Chondrocyte (in vitro differentiated cells): ENCODE measurements around the gene PTGES. TPM values are rescaled to one million over a fixed set of nuclear protein-coding genes. Genes with fewer than 3 reads are reported as not detected.

ENCODE experiments used
- DNase-seq: peaks from one replicate; pipeline ENCODE4 v3.0.0; 2021; ENCODE audit warnings: mixed read lengths, low spot score
- H3K27ac Mint-ChIP-seq: one replicate; pipeline ENCODE4 v1.8.0; 2021; ENCODE audit warnings: mild to moderate bottlenecking, moderate library complexity, mixed read lengths; ENCODE audit not compliant: unreplicated experiment
- H3K27me3 Mint-ChIP-seq: 2 replicates; pipeline ENCODE4 v1.8.0; 2021; ENCODE audit warnings: low read depth, mixed read lengths
- H3K36me3 Mint-ChIP-seq: 2 replicates; pipeline ENCODE4 v1.8.0; 2021; ENCODE audit warnings: low read depth, mixed read lengths
- H3K4me1 Mint-ChIP-seq: 2 replicates; pipeline ENCODE4 v1.8.0; 2021; ENCODE audit warnings: low read depth, mild to moderate bottlenecking, mixed read lengths
- H3K4me3 Mint-ChIP-seq: one replicate; pipeline ENCODE4 v1.8.0; 2021; ENCODE audit warnings: mild to moderate bottlenecking, moderate library complexity, mixed read lengths; ENCODE audit not compliant: unreplicated experiment
- H3K9me3 Mint-ChIP-seq: 2 replicates; pipeline ENCODE4 v1.8.0; 2021; ENCODE audit warnings: low read depth, mixed read lengths
- total RNA-seq: library from RNA; stranded (reverse); gene quantifications from 3 replicates; pipeline ENCODE4 v1.2.1, GENCODE V29; 2021
- TF ChIP-seq, protein P1 (sequence below): fragments of 200-600 bp; sonication (generic); IDR thresholded peaks from 2 replicates; pipeline ENCODE4 v1.5.0; 2021; ENCODE audit warnings: antibody characterized with exemption, mild to moderate bottlenecking, moderate library complexity

The PTGES gene
- total RNA-seq, 1 donor from 2014 or later: 1.3 TPM

DNA sequence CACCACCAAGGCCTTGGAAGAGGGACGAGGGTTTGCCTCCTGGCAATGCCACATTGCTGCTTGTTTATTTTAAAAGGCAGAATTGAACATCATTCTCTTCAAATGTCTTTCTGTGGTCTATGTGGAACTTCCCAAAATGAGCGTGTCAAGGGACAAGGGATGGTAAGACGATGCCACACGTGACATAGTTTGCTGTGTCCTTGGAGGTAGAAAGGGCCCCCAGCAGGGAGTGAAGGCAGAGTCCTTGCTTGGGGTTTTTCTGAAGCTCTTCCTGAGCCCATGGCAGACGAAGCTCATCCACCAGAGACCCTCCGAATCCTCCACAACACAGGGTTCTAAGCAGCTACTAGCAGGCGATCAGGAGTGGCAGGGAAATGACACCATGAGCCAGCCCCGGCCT, 59.1 kb downstream of the PTGES start:
- Mint-ChIP-seq H3K27me3 (no peaks in the 10 kb centered on the region), H3K4me1 (peaks cover 20% of the 10 kb centered on the region), H3K36me3 (no peaks in the 10 kb centered on the region), H3K4me3 (no peak overlapping the region), H3K9me3 (no peaks in the 10 kb centered on the region), H3K27ac (no peak overlapping the region)
- TF ChIP-seq, protein P1, sequence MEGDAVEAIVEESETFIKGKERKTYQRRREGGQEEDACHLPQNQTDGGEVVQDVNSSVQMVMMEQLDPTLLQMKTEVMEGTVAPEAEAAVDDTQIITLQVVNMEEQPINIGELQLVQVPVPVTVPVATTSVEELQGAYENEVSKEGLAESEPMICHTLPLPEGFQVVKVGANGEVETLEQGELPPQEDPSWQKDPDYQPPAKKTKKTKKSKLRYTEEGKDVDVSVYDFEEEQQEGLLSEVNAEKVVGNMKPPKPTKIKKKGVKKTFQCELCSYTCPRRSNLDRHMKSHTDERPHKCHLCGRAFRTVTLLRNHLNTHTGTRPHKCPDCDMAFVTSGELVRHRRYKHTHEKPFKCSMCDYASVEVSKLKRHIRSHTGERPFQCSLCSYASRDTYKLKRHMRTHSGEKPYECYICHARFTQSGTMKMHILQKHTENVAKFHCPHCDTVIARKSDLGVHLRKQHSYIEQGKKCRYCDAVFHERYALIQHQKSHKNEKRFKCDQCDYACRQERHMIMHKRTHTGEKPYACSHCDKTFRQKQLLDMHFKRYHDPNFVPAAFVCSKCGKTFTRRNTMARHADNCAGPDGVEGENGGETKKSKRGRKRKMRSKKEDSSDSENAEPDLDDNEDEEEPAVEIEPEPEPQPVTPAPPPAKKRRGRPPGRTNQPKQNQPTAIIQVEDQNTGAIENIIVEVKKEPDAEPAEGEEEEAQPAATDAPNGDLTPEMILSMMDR: no peak
- DNase-seq: no peak

DNA sequence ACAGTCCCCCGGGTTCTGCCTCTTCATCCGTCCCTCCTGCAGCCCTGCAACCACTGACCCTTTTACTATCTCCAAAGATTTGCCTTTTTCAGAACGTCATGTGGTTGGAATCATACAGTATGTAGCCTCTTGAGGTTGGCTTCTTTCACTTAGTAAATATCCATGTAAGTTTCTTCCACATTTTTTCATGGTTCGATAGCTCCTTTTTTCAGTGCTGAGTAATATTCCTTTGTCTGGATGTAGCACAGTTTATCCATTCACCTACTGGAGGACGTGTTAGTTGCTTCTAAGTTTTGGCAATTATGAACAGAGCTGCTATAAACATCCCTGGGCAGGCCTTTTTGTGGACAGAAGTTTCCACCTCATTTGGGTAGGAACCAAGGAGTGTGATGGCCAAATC, 60.3 kb downstream of the PTGES start:
- Mint-ChIP-seq H3K4me3 (no peak overlapping the region), H3K4me1 (peaks cover 18% of the 10 kb centered on the region), H3K9me3 (no peaks in the 10 kb centered on the region), H3K36me3 (no peaks in the 10 kb centered on the region), H3K27me3 (no peaks in the 10 kb centered on the region), H3K27ac (no peak overlapping the region)
- TF ChIP-seq, protein P1: no peak
- DNase-seq: no peak

Other genes with a start within 250 kb of the PTGES start
- gene C9orf50, start 131.9 kb downstream of the PTGES start, total RNA-seq: 0.30 to 0.39 TPM (median 0.38 TPM) in 3 replicates
- gene NTMT1, start 126.9 kb downstream of the PTGES start, total RNA-seq: 32.6 to 37.4 TPM (median 34.4 TPM) in 3 replicates
- gene ASB6, start 110.9 kb downstream of the PTGES start, total RNA-seq: 17.4 to 18.1 TPM (median 17.7 TPM) in 3 replicates
- 4.9 to 5.7 TPM (median 5.0 TPM) in 3 replicates for gene PRRX2, start 87.4 kb downstream of the PTGES start, total RNA-seq
- 39.4 to 44.2 TPM (median 39.8 TPM) in 3 replicates for gene TOR1B, start 50.1 kb upstream of the PTGES start, total RNA-seq
- 45.3 to 54.3 TPM (median 47.4 TPM) in 3 replicates for gene TOR1A, start 71.1 kb upstream of the PTGES start, total RNA-seq
- gene C9orf78, start 82.2 kb upstream of the PTGES start, total RNA-seq: 37.3 to 45.7 TPM (median 37.7 TPM) in 3 replicates
- gene USP20, start 82.4 kb upstream of the PTGES start, total RNA-seq: 21.3 to 29.6 TPM (median 23.9 TPM) in 3 replicates